Upper lobe of left lung (tissue), 6 donors: Measurements from ENCODE around the gene C6orf132. TPM values are rescaled to one million over a fixed set of nuclear protein-coding genes. Genes with fewer than 3 reads are reported as not detected.

ENCODE experiments used
- ATAC-seq, 2 donors: fragments of 200-7000 bp; cut with Tn5 transposase; one replicate each; pipeline ENCODE4 v1.9.1; 2022; ENCODE audit warnings: mild to moderate bottlenecking in 2 of 2, moderate library complexity in 2 of 2; ENCODE audit not compliant: low FRiP score in 2 of 2
- DNase-seq, 2 donors: peaks; one replicate each; pipeline ENCODE4 v3.0.0-alpha.2; 2019 to 2020
- H3K27ac ChIP-seq, 4 donors: fragments of 200-600 bp; sonication (generic); one replicate each; pipeline ENCODE4 v1.5.1; 2016 to 2019
- H3K27me3 ChIP-seq, 4 donors: fragments of 200-600 bp; sonication (generic); one replicate each; pipeline ENCODE4 v1.5.1; 2017 to 2019
- H3K36me3 ChIP-seq, 4 donors: fragments of 200-600 bp; sonication (generic); one replicate each; pipeline ENCODE4 v1.5.1; 2016 to 2019
- H3K4me1 ChIP-seq, 4 donors: fragments of 200-600 bp; sonication (generic); one replicate each; pipeline ENCODE4 v1.5.1; 2018 to 2019
- H3K4me3 ChIP-seq, 4 donors: fragments of 200-600 bp; sonication (generic); one replicate each; pipeline ENCODE4 v1.5.1; 2017 to 2019; ENCODE audit warnings: mild to moderate bottlenecking in 2 of 4, moderate library complexity in 1 of 4
- H3K9me3 ChIP-seq, 4 donors: fragments of 200-600 bp; sonication (generic); one replicate each; pipeline ENCODE4 v1.5.1; 2018 to 2019
- CTCF ChIP-seq, 6 experiments: fragments of 450-650 bp in 4 of 6; fragments of 200-600 bp in 2 of 6; sonication (generic) in 2 of 6; IDR thresholded peaks; one replicate each; pipeline ENCODE4 v1.5.1; 2016 to 2019; ENCODE audit warnings: antibody characterized with exemption in 6 of 6
- EP300 ChIP-seq, 4 donors: sonication (generic); formaldehyde crosslinking; IDR thresholded peaks; one replicate each; pipeline ENCODE4 v1.5.1; 2017; ENCODE audit warnings: antibody characterized with exemption in 4 of 4, control low read depth in 2 of 4
- POLR2A ChIP-seq, 4 donors: fragments of 450-650 bp; IDR thresholded peaks; one replicate each; pipeline ENCODE4 v1.5.1; 2016 to 2017; ENCODE audit warnings: antibody characterized with exemption in 4 of 4, mild to moderate bottlenecking in 2 of 4
- POLR2AphosphoS5 ChIP-seq, 2 donors: sonication (generic); formaldehyde crosslinking; IDR thresholded peaks; one replicate each; pipeline ENCODE4 v1.5.1; 2017; ENCODE audit warnings: antibody characterized with exemption in 2 of 2
- WGBS, 2 donors: methylation state at CpG; one replicate each; pipeline ENCODE4 v1.1.5; 2017 to 2018; 5-methylcytosine and 5-hydroxymethylcytosine counted together
- total RNA-seq, 6 donors: library from RNA; depleted of rRNA in 4 of 6; stranded (reverse); fragments of >200 nt in 4 of 6; gene quantifications; one replicate each; pipeline versions ENCODE4 v1.1.0 to v1.2.1, GENCODE V29; 2016 to 2021
- donor health status: DM: no; HTN: no; CAD: no; lungs with moderate emphysema.
- donor health status: DM: no; HTN: yes; CAD: no; lungs with severe emphysema.

The C6orf132 gene
- total RNA-seq = 10 to 100 TPM in 5 of 6 donors, 1 to 10 TPM in 1; 9.4 to 26.3 (median 17.0) TPM

- Histone ChIP-seq H3K27ac (peak within 1 kb of the TSS; percentile 71 to 86 (median 81)), H3K4me3 (peak within 1 kb of the TSS; percentile 38 to 58 (median 56)), H3K9me3 (no peaks in the 10 kb centered on the region), H3K27me3 (peaks cover 0 to 10% (median 4%) of the 10 kb centered on the region in 4 donors), H3K36me3 (no peaks in the 10 kb centered on the region), H3K4me1 (peaks cover 12 to 32% (median 21%) of the 10 kb centered on the region in 4 donors)
- DNase-seq (peak; percentile 83 to 94), ATAC-seq (peak; percentile 77 to 86)
- no peak for TF ChIP-seq EP300 (IDR thresholded peaks at IDR 0.05)
- TF ChIP-seq POLR2AphosphoS5 (IDR thresholded peaks at IDR 0.05) = peak in 1 of 2 donors; percentile 59
- peak in 3 of 4 donors; percentile 40 to 79 (median 71) for TF ChIP-seq POLR2A (IDR thresholded peaks at IDR 0.05)
- TF ChIP-seq CTCF (IDR thresholded peaks at IDR 0.05) = no peak
- 3 to 5% methylated on average over 14 to 20 of the region's 60 CpGs for WGBS, 2 donors
These were observed at the start of gene C6orf132 for GRCh38 chr6:42142118-42142835. Gene C6orf132, minus strand, starts transcription at chr6:42142620. Its CDS starts 176 bp downstream, at chr6:42142444.

- H3K36me3 ChIP-seq = no peaks in the 10 kb centered on the region
- DNase-seq (no peak), ATAC-seq (no peak)
- H3K4me3 ChIP-seq = no peak overlapping the region
- no peaks in the 10 kb centered on the region for H3K4me1 ChIP-seq
- H3K27ac ChIP-seq = no peak overlapping the region
- TF ChIP-seq POLR2A (IDR thresholded peaks at IDR 0.05) (no peak), CTCF (IDR thresholded peaks at IDR 0.05) (no peak), EP300 (IDR thresholded peaks at IDR 0.05) (no peak), POLR2AphosphoS5 (IDR thresholded peaks at IDR 0.05) (no peak)
- 81 to 85% methylated on average over 5 of the region's 5 CpGs for WGBS, 2 donors
- H3K27me3 ChIP-seq = no peaks in the 10 kb centered on the region
- H3K9me3 ChIP-seq = no peaks in the 10 kb centered on the region
These were observed 48.2 kb upstream of the C6orf132 start for GRCh38 chr6:42190554-42191183.

- Histone ChIP-seq H3K4me3 (no peak overlapping the region), H3K27ac (no peak overlapping the region), H3K9me3 (no peaks in the 10 kb centered on the region), H3K4me1 (no peaks in the 10 kb centered on the region), H3K27me3 (no peaks in the 10 kb centered on the region), H3K36me3 (no peaks in the 10 kb centered on the region)
- no peak for DNase-seq
- TF ChIP-seq CTCF (IDR thresholded peaks at IDR 0.05) = no peak
- TF ChIP-seq POLR2A (IDR thresholded peaks at IDR 0.05) = no peak
- no peak for TF ChIP-seq POLR2AphosphoS5 (IDR thresholded peaks at IDR 0.05)
- no peak for TF ChIP-seq EP300 (IDR thresholded peaks at IDR 0.05)
- ATAC-seq = no peak
- WGBS, 2 donors = 84 to 91% methylated on average over 5 to 6 of the region's 6 CpGs
These were observed 46.0 kb upstream of the C6orf132 start for GRCh38 chr6:42188406-42188805.

- WGBS, 2 donors = 77 to 81% methylated on average over 9 to 10 of the region's 10 CpGs
- no peaks in the 10 kb centered on the region for H3K9me3 ChIP-seq
- TF ChIP-seq POLR2A (IDR thresholded peaks at IDR 0.05) (no peak), EP300 (IDR thresholded peaks at IDR 0.05) (no peak), CTCF (IDR thresholded peaks at IDR 0.05) (no peak), POLR2AphosphoS5 (IDR thresholded peaks at IDR 0.05) (no peak)
- H3K27ac ChIP-seq = no peak overlapping the region
- no peak overlapping the region for H3K4me3 ChIP-seq
- no peaks in the 10 kb centered on the region for H3K27me3 ChIP-seq
- DNase-seq (no peak), ATAC-seq (peak in 1 of 2 donors; percentile 30)
- H3K4me1 ChIP-seq = no peaks in the 10 kb centered on the region
- H3K36me3 ChIP-seq = no peaks in the 10 kb centered on the region
These were observed 43.2 kb upstream of the C6orf132 start for GRCh38 chr6:42185597-42185996.
